Measurements from ENCODE around the gene RFX7. TPM values are rescaled to one million over a fixed set of nuclear protein-coding genes. Genes with fewer than 3 reads are reported as not detected.

Gene RFX7
- total and polyA plus RNA-seq, 2 of the 4 experiments (the other 2 are of a cell fraction), result 4.1 to 10.6 TPM

DNA sequence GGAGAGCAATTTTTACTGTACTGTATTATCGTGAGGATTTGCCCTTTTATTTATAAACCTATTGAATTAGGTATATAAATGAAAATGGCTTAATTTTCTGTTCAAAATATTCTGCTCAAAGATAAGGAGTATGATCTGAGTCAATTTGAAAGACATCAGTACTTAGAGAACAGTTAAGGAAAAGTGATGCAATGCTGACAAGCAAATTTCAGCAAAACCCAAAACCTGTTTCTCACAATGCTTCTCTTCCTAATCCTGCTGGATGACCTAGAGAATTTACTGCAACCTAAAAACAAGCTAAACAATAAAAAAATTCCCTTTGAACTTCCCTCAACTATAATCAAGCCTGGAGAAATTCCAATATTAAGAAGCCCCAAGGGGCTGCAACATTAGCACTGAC, 82.7 kb downstream of the RFX7 start:
- no peak for ATAC-seq (ENCODE audit: low read depth)
- POLR2A ChIA-PET (ENCODE audit: unreplicated experiment), result no interaction called here
- no CpG with 5 or more reads among the region's 1 CpG for WGBS, 2 experiments (ENCODE audit: extremely low coverage in 2 of 2, insufficient read length in 1 of 2)

More for the DNA sequence above, 82.7 kb downstream of the RFX7 start:
- no peak overlapping the region for H4K91ac ChIP-seq (ENCODE audit: insufficient read depth, low read depth, low read length)
- no peak overlapping the region for H2BK120ac ChIP-seq (ENCODE audit: low read depth, low read length)
- CTCF ChIA-PET, result no interaction called here
- no peak overlapping the region for H3K23ac ChIP-seq (ENCODE audit: low read depth, low read length)
- H4K5ac ChIP-seq (ENCODE audit: low read depth, low read length), result no peak overlapping the region
- in situ Hi-C loops (cut with MboI; ENCODE audit: low sequenced_read_pairs), result no loop called here
- H3K14ac ChIP-seq (replicated peaks; ENCODE audit: low read depth, low read length), result no peak overlapping the region
- no peak overlapping the region for H3K56ac ChIP-seq (ENCODE audit: extremely low read depth, insufficient read depth, low read length)
- no peaks in the 10 kb centered on the region for H3K9me3 ChIP-seq (ENCODE audit: control insufficient read depth, insufficient read depth, low read length)
- H3K4me3 ChIP-seq (ENCODE audit: insufficient read depth, low read depth, low read length), result no peak overlapping the region
- no peak overlapping the region for H2BK5ac ChIP-seq (ENCODE audit: low read depth, low read length, poor library complexity, severe bottlenecking)
- no peak overlapping the region for H2BK20ac ChIP-seq (ENCODE audit: low read depth, low read length)
- peak; percentile 14 for DNase-seq
- H2BK15ac ChIP-seq (ENCODE audit: low read depth, low read length), result no peak overlapping the region
- no peak overlapping the region; the same call in 1 of the 2 replicates for H3K4me2 ChIP-seq (ENCODE audit: low read depth, low read length)
- no peaks in the 10 kb centered on the region for H3K27me3 ChIP-seq (ENCODE audit: control insufficient read depth, insufficient read depth, low read length)
- no peak overlapping the region for H3K4ac ChIP-seq (ENCODE audit: low read depth, low read length)
- H3K79me1 ChIP-seq (ENCODE audit: low read depth in 1 of 2, low read length in 2 of 2), result peaks cover 32 to 58% of the 10 kb centered on the region in 2 experiments
- H3K18ac ChIP-seq (ENCODE audit: low read depth, low read length), result no peak overlapping the region; the same call in none of the 2 replicates
- no peaks in the 10 kb centered on the region; the same call in 1 of the 2 replicates for H3K9me1 ChIP-seq (ENCODE audit: insufficient read depth, low read length)
- TF ChIP-seq MXI1 (IDR thresholded peaks at IDR 0.05; ENCODE audit: borderline replicate concordance, low read depth, low read length) (no peak), CEBPB (IDR thresholded peaks at IDR 0.05; ENCODE audit: low read depth, low read length) (peak; percentile 76)
- intact Hi-C loops (cut with micrococcal nuclease), result loop anchor here (5.0 kb wide), 1 partner anchor 36 kb away; no protein-coding TSS in a partner anchor
- H4K20me1 ChIP-seq (ENCODE audit: insufficient read depth, low read length), result peaks cover 4% of the 10 kb centered on the region; the same call in 1 of the 2 replicates
- no peak overlapping the region for H4K8ac ChIP-seq (ENCODE audit: low read depth in 2 of 2, low read length in 2 of 2)
- no peak overlapping the region for H2AFZ ChIP-seq (replicated peaks; ENCODE audit: low read length, poor library complexity)
- H2AK9ac ChIP-seq (replicated peaks; ENCODE audit: low read depth, low read length, poor library complexity), result no peak overlapping the region
- H3K27ac ChIP-seq (ENCODE audit: insufficient read depth, low read length), result no peak overlapping the region; the same call in 1 of the 2 replicates
- H3K4me1 ChIP-seq (ENCODE audit: control insufficient read depth, insufficient read depth, low read length), result peaks cover 8% of the 10 kb centered on the region
- H2AK5ac ChIP-seq (ENCODE audit: low read depth, low read length), result no peak overlapping the region
- H3K9ac ChIP-seq (ENCODE audit: low read depth, low read length), result no peak overlapping the region
- dilution Hi-C loops (cut with HindIII; ENCODE audit: low sequenced_read_pairs, unreplicated experiment), result no loop called here
- H3K36me3 ChIP-seq (ENCODE audit: control insufficient read depth, insufficient read depth, low read length), result no peaks in the 10 kb centered on the region
- BruUV-seq (replicated peaks), result no TSS peak
